ENCODE results near the gene TRIM32. TPM values are rescaled to one million over a fixed set of nuclear protein-coding genes. Genes with fewer than 3 reads are reported as not detected.
A peak's percentile ranks its signal among the peaks of the same experiment; 100 is the strongest.

TRIM32 gene
- total and polyA plus RNA-seq, 2 donors (not counting 1 experiment from before 2014, with no cell fraction given): 3.6 to 14.1 TPM

- Histone ChIP-seq H3K9ac (ENCODE audit: low read length) (no peak overlapping the region), H3K4me1 (ENCODE audit: control insufficient read depth in 2 of 2, insufficient read depth in 2 of 2, low read length in 2 of 2) (peaks cover 26 to 28% of the 10 kb centered on the region in 2 donors), H2AFZ (ENCODE audit: insufficient read depth, low read depth, low read length, poor library complexity, severe bottlenecking) (no peak overlapping the region), H4K20me1 (ENCODE audit: control insufficient read depth, insufficient read depth, low read length, poor library complexity, severe bottlenecking) (peaks cover 6% of the 10 kb centered on the region), H3K79me2 (ENCODE audit: control insufficient read depth, insufficient read depth, low read length) (peaks cover 25% of the 10 kb centered on the region), H3K4me3 (ENCODE audit: control extremely low read depth in 1 of 5, extremely low read depth in 1 of 5, insufficient read depth in 1 of 5, low read depth in 2 of 5, low read length in 4 of 5) (no peak overlapping the region), H3K36me3 (replicated peaks in 1 of 2; ENCODE audit: control extremely low read depth in 1 of 2, control insufficient read depth in 1 of 2, extremely low read depth in 1 of 2, insufficient read depth in 2 of 2, low read length in 1 of 2) (no peaks in the 10 kb centered on the region), H3K27ac (ENCODE audit: low read length in 2 of 2) (no peak overlapping the region), H3K9me3 (ENCODE audit: control extremely low read depth in 1 of 3, control insufficient read depth in 2 of 3, insufficient read depth in 1 of 3, low read length in 2 of 3) (no peaks in the 10 kb centered on the region), H3K4me2 (replicated peaks; ENCODE audit: low read depth, low read length, poor library complexity, severe bottlenecking) (peak overlapping the region; percentile 5), H3K27me3 (replicated peaks in 1 of 4; ENCODE audit: control extremely low read depth in 1 of 4, control insufficient read depth in 3 of 4, insufficient read depth in 4 of 4, low read length in 3 of 4) (no peaks in the 10 kb centered on the region)
- no peak overlapping the region for H3K27ac Mint-ChIP-seq
- DNase-seq: no peak
- no CpG with 5 or more reads among the region's 3 CpGs for WGBS (ENCODE audit: insufficient coverage)
- CTCF ChIA-PET: no interaction called here
- H3K27me3 Mint-ChIP-seq: no peaks in the 10 kb centered on the region
- no peak for TF ChIP-seq EZH2 (IDR thresholded peaks at IDR 0.05; ENCODE audit: borderline replicate concordance, insufficient read depth, low read depth, low read length, poor library complexity, severe bottlenecking)
- TF ChIP-seq CTCF (IDR thresholded peaks at IDR 0.05): no peak
- H3K9me3 Mint-ChIP-seq (ENCODE audit: insufficient read depth): no peaks in the 10 kb centered on the region
- no peak overlapping the region for H3K4me3 Mint-ChIP-seq
- peaks cover 62% of the 10 kb centered on the region for H3K4me1 Mint-ChIP-seq
- intact Hi-C loops (cut with micrococcal nuclease): no loop called here
- ATAC-seq (ENCODE audit: low read depth): no peak
- POLR2A ChIA-PET: no interaction called here
Observed at GRCh38 chr9:116691607-116692006, 4.5 kb downstream of the TRIM32 start.

GRCh38 chr9:116692616-116693015 lies 5.5 kb downstream of the TRIM32 start:
- H3K27ac ChIP-seq (ENCODE audit: low read length in 2 of 2): no peak overlapping the region
- Mint-ChIP-seq H3K4me1 (peaks cover 54% of the 10 kb centered on the region), H3K9me3 (ENCODE audit: insufficient read depth) (no peaks in the 10 kb centered on the region), H3K27me3 (no peaks in the 10 kb centered on the region), H3K27ac (no peak overlapping the region), H3K4me3 (no peak overlapping the region)
- WGBS (ENCODE audit: insufficient coverage): 33% methylated on average over 1 of the region's 2 CpGs
- H2AFZ ChIP-seq (ENCODE audit: insufficient read depth, low read depth, low read length, poor library complexity, severe bottlenecking): peak overlapping the region; percentile 5
- H3K79me2 ChIP-seq (ENCODE audit: control insufficient read depth, insufficient read depth, low read length): peaks cover 17% of the 10 kb centered on the region
- peak overlapping the region; percentile 3 for H3K4me2 ChIP-seq (replicated peaks; ENCODE audit: low read depth, low read length, poor library complexity, severe bottlenecking)
- H3K9ac ChIP-seq (ENCODE audit: low read length): peak overlapping the region; percentile 7
- H3K4me1 ChIP-seq (ENCODE audit: control insufficient read depth in 2 of 2, insufficient read depth in 2 of 2, low read length in 2 of 2): peaks cover 22 to 24% of the 10 kb centered on the region in 2 donors
- peaks cover 6% of the 10 kb centered on the region for H4K20me1 ChIP-seq (ENCODE audit: control insufficient read depth, insufficient read depth, low read length, poor library complexity, severe bottlenecking)
- no peaks in the 10 kb centered on the region for H3K27me3 ChIP-seq (replicated peaks in 1 of 4; ENCODE audit: control extremely low read depth in 1 of 4, control insufficient read depth in 3 of 4, insufficient read depth in 4 of 4, low read length in 3 of 4)
- H3K4me3 ChIP-seq (ENCODE audit: control extremely low read depth in 1 of 5, extremely low read depth in 1 of 5, insufficient read depth in 1 of 5, low read depth in 2 of 5, low read length in 4 of 5): no peak overlapping the region
- DNase-seq (no peak), ATAC-seq (ENCODE audit: low read depth) (no peak)
- intact Hi-C loops (cut with micrococcal nuclease): no loop called here
- TF ChIP-seq EZH2 (IDR thresholded peaks at IDR 0.05; ENCODE audit: borderline replicate concordance, insufficient read depth, low read depth, low read length, poor library complexity, severe bottlenecking) (no peak), CTCF (IDR thresholded peaks at IDR 0.05) (no peak)
- peaks cover 0 to under 1% of the 10 kb centered on the region in 2 experiments for H3K36me3 ChIP-seq (replicated peaks in 1 of 2; ENCODE audit: control extremely low read depth in 1 of 2, control insufficient read depth in 1 of 2, extremely low read depth in 1 of 2, insufficient read depth in 2 of 2, low read length in 1 of 2)
- POLR2A ChIA-PET: no interaction called here
- CTCF ChIA-PET: no interaction called here
- no peaks in the 10 kb centered on the region for H3K9me3 ChIP-seq (ENCODE audit: control extremely low read depth in 1 of 3, control insufficient read depth in 2 of 3, insufficient read depth in 1 of 3, low read length in 2 of 3)
